Activated CD8-positive, alpha-beta memory T cell treated with anti-CD3 and anti-CD28 coated beads, Interleukin-2, amount 50 U/mL, for 4 hours (primary cell): ENCODE results near the gene MSMO1.

Experiments used
- DNase-seq: peaks from one replicate; pipeline ENCODE4 v3.0.0-alpha.2; 2020

Gene MSMO1

DNA sequence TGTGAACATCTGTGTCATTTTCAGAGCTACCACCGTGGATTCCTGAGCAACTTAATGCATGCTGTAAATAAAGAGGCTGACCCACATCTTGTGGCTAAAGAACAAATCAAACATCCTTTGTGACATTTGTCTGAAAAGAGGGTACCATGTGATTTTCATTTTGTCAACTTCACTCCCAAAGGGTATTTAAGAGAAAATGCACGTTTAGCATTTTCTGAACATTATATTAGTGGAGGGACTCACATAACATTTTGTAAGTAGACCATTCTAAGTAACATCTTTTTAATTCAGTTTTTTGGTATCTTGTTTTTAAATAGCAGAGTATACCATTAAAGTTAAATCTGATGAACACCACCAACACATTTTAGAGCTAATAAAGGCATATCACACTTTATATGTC, 34.3 kb downstream of the MSMO1 start:
- DNase-seq: no peak

- no peak for DNase-seq
These were observed 37.1 kb downstream of the MSMO1 start for GRCh38 chr4:165364452-165365080.

DNA sequence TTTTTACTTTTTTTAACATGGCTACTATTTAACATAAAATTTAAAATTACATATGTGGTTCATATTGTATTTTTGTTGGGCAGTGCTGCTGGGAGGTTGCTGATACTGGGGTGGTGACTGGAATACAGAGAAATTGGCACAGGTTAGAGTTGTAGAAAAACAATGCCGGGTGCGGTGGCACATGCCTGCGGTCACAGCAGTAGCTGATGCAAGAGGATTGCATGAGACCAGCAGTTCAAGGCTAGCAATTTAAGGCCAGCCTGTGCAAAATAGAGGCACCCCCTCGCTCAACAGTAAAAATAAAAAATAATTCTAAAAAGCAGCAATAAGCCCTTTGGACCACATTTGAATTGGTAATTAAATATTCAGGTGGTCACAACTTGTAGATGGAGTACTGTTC, 39.6 kb downstream of the MSMO1 start:
- no peak for DNase-seq

DNA sequence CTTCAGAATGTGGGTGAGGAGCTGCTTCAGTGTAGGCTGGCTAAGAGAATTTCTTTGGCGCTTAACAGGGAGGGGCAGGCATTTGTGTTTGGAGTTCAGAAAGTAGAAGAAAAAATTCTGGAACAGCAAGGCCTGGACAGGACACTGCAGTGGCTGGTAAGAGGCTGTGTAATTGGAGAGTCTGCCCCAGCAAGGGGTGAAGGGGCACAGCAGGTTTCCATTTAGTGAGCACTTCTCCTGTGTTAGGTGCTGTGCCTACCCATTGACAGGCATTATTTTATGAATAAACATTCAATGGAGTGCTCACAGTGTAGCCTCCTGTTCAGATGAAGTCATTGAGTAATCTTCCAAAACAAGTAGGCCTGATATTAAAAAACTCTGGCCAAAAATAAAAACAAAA, 40.6 kb downstream of the MSMO1 start:
- no peak for DNase-seq

- DNase-seq: no peak
These were observed 41.1 kb downstream of the MSMO1 start for GRCh38 chr4:165368567-165368966.

GRCh38 chr4:165369522-165369921, 42.1 kb downstream of the MSMO1 start:
- no peak for DNase-seq

DNA sequence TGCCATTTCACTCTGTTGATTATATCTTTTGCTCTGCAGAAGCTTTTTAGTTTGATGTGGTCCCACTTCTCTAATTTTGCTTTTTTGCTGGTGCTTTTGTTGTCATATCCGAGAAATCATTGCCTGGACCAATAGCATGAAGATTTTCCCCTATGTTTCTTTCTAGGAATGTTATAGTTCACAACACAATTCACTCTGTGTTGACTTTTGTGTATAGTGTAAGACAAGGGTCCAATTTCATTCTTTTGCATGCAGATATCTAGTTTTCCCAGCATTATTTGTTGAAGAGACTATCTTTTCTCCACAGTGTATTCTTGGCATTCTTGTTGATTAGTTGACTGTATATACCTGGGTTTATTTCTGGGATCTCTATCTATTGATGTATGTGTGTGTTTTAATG, 43.1 kb downstream of the MSMO1 start:
- no peak for DNase-seq

DNA sequence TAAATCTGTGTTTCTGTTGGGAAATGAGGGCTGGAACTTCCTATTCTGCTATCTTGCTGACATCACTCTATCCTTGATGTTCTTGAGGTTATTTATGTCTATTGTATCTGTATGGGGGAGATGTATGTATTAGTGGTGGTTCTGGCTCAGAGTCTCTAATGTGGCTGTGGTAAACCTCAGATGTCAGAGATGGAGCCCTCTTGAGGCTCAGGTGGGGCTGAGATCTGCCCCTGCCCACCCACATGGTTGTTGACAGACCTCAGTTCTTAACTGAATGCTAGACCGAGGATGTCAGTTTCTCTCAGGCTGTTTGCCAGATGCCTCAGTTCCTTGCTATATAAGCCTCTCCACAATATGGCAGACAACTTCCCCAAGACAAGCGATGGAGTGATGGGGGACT, 48.0 kb downstream of the MSMO1 start:
- no peak for DNase-seq

DNA sequence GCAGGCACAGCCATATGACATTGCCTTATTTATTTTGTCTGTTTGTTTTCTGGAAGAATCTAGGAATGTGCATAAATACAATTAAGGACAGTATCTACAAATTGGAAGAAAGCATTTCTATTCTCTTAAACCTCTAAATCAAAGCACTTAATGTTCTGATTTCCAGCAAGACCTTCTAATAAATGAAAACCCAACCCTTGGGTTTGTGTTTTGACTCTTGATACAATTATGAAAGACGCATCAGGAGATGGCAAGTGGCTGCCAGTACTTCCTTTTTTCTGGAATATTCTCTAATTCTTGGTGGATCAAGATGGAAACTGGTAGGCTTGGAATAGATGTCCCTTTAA, 50.9 kb downstream of the MSMO1 start:
- DNase-seq: no peak

GRCh38 chr4:165378745-165379677, 51.5 kb downstream of the MSMO1 start, which contains the start of gene CPE:
TSS of gene CPE (plus strand) at chr4:165379008. CDS start at chr4:165379222, 214 bp downstream.
- peak; percentile 43 for DNase-seq

DNA sequence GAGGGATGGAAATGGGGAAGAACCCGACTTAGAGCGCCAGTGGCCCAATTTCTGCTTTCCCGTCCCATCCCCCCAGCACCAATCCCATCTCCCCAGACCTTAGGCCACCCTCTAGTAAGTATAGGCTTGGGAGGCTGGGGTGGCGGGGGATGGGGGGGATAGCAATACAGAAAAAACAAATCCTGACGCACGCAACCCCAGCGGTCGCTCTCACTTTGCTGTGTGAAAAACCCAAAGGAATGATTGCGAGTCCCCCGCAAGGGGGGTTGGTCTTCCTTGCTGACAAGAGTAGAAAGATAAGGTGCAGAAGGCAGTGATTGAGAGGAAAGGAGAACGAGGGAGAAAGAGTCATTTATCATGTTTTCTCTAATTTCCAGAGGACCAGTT, 52.2 kb downstream of the MSMO1 start:
- no peak for DNase-seq

GRCh38 chr4:165380805-165381204, 53.3 kb downstream of the MSMO1 start:
- no peak for DNase-seq

- no peak for DNase-seq
These were observed 54.4 kb downstream of the MSMO1 start for GRCh38 chr4:165381821-165382373.

GRCh38 chr4:165382640-165383039, 55.2 kb downstream of the MSMO1 start:
- no peak for DNase-seq

GRCh38 chr4:165383591-165384073, 56.2 kb downstream of the MSMO1 start:
- no peak for DNase-seq

GRCh38 chr4:165384186-165384585, 56.7 kb downstream of the MSMO1 start:
- DNase-seq: no peak

DNA sequence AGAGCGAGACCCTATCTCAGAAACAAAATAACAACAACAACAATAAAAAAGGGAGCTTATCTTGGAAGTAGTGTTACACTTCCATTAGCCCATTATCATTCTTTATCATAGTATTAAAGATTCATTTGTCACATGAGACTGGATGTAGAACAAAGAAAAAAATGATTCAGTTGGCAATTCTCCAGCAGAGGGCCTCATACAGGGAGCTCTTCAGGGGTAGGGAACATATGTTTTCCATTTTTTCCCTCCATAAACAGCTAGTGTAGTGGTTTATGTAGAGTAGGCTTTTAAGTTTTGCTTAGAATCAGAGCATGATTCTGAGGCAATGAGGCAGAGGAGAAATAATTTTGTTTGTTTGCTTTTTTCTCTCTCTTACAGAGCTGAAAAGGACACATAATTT, 57.1 kb downstream of the MSMO1 start:
- no peak for DNase-seq

- DNase-seq: no peak
These were observed 57.7 kb downstream of the MSMO1 start for GRCh38 chr4:165385126-165385525.

DNA sequence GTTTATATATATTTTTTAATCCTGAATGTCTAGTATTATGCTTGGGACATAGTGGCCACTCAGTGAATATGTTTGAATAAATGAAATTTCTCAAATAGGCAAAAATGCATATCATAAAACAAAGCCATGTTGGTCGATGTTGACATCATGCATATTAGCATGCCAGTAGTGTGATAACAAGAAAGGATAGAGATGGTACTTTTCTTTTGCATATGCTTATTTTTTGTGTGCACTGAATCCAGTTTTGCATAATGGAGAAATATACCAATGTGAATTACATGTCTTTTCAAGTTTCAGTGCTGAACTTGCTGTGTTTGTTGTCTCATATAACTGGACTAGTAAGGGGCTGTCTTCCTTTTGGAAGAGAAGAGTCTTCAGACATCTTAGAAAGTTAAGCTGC, 58.9 kb downstream of the MSMO1 start:
- DNase-seq: no peak

- DNase-seq: no peak
These were observed 61.3 kb downstream of the MSMO1 start for GRCh38 chr4:165388756-165389155.
